Frontal cortex (tissue), 4 donors: ENCODE measurements around the gene MAN1B1. TPM values are rescaled to one million over a fixed set of nuclear protein-coding genes. Genes with fewer than 3 reads are reported as not detected.

Experiments
- DNase-seq, 2 donors: peaks; one replicate each; pipeline ENCODE4 v3.0.0; 2012; ENCODE audit warnings: low spot score in 2 of 2
- FAIRE-seq: peaks from 2 replicates; lab custom pipeline; 2012; peaks lifted over from hg19 to GRCh38; lab: Jason Lieb, UNC
- total RNA-seq: library from RNA; depleted of rRNA; stranded (reverse); fragments of >200 nt; gene quantifications from one replicate; pipeline ENCODE4 v1.2.3, GENCODE V29; 2014
- donor health status: control.
- donor health status: control.
- donor health status: control.

Gene MAN1B1
- total RNA-seq, 1 donor from 2014 or later = 42.0 TPM

DNA sequence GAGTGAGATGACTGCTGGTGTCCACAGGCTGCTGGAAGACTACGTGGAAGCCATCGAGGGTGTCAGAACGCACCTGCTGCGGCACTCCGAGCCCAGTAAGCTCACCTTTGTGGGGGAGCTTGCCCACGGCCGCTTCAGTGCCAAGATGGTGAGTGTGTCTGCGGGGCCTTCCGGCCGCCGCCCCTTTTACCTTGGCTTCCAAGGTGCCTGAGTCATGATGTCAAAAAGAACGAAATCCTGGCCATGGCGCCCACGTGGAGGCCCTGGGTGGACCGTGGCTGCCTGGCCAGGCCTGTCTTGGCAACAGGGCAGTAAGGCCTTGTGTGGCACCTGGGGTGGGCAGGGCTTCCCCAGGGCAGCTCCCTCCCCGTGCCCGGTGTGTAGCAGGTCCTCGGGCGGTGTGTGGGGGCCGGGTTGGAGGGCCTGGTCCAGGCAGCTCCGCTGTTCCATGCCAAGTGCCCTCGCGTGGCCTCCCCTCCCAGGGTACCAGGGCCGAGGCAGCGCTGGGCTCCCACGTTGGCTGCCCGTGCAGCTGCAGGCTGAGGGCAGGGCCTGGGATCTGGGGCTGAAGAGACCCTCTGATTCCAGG lies 20.0 kb downstream of the MAN1B1 start:
- no peak for FAIRE-seq
- DNase-seq = no peak

DNA sequence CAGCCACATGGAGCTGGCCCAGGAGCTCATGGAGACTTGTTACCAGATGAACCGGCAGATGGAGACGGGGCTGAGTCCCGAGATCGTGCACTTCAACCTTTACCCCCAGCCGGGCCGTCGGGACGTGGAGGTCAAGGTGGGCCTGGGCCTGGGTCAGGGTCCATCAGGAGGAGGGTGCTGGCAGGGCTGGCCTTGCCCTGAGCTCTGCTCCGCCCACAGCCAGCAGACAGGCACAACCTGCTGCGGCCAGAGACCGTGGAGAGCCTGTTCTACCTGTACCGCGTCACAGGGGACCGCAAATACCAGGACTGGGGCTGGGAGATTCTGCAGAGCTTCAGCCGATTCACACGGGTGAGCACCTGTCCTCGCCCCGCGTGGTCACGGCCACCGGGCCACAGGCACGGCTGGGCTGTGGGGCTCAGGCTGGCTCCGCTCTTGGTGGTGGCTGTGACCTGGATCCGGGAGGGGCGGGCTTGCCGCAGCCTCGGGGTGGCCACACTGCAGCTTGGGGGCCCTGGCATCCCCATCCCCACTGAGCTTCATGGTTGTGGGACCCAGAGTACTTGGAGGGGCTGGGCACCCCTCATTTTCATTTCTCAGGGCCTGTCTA lies 20.6 kb downstream of the MAN1B1 start:
- FAIRE-seq (no peak), DNase-seq (no peak)

DNA sequence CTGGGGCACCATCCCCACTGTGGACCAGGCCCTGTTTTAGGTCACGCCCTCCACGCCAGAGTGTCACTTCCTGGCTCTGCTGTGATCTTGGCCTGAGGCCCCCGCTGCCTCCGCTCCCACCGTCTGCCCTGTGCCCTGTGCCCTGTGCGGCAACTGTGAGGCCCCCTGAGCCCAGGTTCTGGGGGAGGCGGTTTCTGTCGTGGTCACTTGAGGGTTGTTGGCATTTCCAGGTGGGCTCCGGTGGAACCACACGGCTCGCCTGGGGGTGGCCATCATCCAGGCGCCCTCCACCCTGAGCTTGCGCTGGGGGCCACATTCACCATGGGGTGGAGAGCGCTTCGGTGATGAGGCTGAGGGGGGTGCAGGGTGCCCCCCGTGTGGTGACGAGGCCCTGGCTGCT lies 21.2 kb downstream of the MAN1B1 start:
- FAIRE-seq (no peak), DNase-seq (no peak)

DNA sequence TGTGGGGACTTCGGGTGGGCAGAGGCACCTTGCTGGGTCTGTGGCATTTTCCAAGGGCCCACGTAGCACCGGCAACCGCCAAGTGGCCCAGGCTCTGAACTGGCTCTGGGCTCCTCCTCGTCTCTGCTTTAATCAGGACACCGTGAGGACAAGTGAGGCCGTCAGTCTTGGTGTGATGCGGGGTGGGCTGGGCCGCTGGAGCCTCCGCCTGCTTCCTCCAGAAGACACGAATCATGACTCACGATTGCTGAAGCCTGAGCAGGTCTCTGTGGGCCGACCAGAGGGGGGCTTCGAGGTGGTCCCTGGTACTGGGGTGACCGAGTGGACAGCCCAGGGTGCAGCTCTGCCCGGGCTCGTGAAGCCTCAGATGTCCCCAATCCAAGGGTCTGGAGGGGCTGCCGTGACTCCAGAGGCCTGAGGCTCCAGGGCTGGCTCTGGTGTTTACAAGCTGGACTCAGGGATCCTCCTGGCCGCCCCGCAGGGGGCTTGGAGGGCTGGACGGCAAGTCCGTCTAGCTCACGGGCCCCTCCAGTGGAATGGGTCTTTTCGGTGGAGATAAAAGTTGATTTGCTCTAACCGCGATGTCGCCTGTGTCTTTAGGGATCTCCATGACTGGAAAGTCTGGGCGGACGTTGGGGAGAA lies 21.9 kb downstream of the MAN1B1 start:
- FAIRE-seq = no peak
- DNase-seq = peak in 1 of 2 donors; percentile 38

DNA sequence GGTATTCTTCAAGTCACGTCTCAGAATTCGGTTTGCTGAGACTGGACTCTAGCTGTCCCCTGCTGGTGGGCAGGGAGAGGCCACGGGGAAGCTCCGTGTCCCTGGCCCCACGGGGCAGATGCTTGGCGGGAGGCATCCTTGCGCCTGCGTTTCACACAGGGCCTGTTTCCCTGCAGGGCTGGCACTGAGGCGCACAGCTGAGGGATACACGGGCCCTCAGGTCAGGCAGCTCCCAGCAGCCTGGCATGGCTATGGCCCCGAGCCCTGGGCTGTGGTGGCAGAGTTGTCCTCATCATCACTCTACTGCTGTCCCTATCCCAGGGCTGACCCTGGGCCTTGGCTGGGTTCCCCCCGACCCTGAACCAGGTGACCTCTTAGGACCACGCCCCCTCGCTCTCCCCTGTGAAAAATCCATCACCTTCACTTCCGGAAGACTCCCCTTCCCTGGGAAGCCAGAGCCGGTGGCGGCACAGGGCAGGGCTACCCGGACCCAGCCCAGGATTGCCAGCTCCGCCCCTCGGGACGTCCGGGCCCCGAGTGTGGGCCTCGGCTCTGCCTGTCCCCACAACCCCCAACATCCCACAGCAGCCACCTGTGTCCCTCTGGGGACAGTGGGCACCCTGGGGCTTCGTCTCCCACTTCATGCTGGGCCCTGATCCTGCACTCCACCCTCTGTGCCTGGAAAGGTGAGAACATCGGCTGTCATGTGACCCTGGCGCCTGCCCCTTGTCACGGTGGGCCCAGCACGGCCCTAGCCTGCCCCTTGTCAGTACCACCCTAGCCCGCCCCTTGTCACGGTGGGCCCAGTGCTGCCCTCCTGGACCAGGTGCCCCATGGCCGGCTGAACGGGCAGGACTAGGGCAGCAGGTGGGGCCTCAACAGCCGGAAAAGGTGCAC lies 22.7 kb downstream of the MAN1B1 start:
- FAIRE-seq (no peak), DNase-seq (no peak)

DNA sequence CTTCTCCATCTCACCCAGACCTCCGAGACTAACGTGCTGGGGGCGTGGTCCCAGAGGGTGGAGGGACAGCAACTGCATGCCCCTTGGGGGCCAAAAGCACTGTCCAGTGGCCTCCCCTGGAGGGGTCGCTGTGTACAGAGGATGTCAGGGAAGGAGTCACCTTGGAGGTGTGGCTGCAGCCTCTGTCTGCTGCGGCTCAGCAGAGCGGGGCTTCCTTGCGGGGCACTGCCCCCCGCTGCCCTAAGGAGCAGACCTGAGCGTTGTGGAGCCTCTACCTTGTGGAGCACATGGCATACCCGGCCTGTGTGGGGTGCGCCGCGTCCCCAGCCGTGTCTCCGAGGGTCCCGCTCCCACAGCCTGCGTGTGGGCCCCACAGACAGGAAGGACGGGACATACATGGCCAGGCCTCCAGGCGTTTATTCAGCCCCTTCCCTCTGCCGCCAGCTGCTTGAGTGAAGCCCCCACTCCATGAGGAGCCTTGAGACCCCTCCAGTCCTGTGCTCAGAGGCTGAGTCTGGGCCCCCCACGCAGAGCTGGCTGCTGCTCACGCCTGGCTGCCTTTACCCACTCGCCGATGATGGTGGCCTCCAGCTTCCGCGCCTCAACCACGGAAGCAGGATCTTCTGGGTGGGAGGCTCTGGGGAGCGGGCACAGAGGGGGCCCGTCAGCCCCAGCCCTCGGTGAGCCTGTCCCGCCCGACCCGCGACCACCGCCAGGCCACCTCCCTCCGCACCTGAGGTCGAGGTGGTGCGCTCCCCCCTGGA lies 23.5 kb downstream of the MAN1B1 start:
- DNase-seq (no peak), FAIRE-seq (no peak)

DNA sequence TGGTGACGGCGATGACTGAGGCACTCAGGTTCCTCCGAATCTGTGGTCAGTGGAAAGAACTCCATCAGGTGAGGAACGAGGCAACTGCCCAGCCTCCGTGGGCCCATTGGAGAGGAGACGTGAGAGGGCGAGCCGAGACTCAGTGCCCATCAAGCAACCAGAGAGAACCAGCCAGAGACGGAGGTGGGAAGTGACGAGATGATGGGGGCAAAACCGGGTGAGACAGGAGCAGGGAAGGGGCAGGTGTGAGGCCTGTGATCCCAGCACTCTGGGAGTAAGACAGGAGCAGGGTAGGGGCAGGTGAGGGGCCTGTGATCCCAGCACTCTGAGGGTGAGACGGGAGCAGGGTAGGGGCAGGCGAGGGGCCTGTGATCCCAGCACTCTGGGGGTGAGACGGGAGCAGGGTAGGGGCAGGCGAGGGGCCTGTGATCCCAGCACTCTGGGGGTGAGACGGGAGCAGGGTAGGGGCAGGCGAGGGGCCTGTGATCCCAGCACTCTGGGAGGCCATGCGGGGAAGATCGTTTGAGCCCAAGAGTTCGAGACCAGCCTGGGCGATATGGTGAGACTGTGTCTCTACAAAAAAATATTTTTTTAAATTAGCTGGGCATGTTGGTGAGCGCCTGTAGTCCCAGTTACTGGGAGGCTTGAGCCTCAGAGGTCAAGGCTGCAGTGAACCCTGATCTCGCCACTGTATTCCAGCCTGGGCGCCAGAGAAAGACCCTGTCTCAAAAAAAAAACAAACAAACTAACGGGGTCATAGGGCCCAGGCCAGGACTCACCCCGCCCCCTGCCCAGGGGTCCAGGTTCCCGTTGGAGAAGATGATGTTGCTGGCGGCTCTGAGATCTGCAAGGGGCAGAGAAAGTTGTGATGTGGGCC lies 24.4 kb downstream of the MAN1B1 start:
- no peak for FAIRE-seq

DNA sequence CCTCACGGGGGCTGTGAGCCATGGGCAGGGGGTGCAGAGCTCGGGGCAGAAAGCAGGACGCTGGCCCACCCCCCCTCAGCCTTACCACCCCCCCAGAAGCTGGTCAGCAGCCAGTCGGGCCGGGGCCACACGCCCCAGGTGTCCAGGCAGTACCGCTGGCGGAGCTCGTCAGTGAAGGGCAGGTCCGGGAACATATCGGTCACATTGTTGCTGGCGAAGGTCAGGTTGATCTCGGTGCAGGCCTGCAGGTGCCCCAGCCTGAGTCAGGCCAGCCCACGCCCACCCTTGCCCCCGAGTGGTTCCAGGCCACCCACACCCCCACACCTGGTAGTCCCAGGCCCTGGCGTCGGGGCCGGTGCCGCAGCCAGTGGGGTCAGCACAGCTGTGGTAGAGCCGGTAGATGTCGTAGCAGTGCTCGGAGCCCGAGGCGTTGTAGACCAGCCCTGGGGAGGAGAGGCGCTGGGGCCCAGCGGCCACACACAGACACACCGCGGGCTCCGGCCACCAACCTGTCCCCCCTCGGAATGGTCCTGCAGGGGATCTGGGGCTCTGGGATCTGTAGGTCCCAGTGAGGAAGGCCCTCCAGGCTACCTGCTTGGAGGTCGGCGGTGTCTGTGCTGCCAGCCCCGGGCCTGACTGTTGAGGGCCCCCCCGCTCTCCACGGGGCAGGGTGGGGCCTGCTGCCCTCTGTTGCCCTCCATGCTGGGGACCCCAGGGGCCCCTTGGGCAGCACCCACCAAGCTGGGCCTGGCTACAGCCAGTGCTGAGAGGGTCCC lies 25.2 kb downstream of the MAN1B1 start:
- DNase-seq (no peak), FAIRE-seq (no peak)

More for the DNA sequence above, 24.4 kb downstream of the MAN1B1 start:
- DNase-seq = no peak

DNA sequence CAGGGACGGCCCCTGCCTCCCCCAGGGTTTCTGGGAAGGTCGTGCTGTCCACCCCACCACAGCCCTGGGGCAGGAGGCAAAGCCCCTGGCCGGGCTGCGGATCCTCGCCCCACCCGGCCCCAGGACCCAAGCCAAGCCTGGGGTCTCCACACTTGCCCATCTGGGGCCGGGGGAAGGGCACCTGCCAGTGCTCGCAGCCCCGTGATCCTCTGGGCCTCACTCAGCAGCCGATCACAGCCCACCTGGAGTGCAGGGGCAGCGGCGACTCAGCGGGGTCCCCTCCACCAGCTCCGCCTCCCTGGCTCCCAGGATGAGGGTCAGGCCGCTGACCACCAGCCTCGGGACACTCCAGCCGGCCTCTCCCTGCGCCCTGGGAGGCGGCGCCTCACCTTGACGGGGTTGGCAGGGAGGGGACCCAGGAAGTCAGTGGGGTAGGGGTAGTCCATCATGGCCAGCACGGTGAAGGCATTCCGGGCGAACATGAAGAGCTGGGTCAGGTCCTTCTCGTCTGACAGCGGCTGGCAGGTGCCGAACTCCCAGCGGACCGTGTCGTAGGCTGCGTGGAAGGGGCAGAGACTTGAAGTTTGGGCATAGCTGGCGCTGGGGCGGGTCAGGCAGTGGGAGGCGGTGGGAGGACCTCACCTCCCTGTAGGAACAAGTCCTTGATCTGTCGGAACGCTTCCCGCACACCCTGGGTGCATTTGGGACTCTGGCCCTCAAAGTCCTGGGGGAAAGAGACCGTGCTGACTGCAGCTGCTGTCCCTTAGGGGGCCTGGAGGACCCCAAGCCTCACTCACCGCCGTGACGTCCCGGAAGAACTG lies 26.0 kb downstream of the MAN1B1 start:
- FAIRE-seq (no peak), DNase-seq (peak in 1 of 2 donors; percentile 35)

DNA sequence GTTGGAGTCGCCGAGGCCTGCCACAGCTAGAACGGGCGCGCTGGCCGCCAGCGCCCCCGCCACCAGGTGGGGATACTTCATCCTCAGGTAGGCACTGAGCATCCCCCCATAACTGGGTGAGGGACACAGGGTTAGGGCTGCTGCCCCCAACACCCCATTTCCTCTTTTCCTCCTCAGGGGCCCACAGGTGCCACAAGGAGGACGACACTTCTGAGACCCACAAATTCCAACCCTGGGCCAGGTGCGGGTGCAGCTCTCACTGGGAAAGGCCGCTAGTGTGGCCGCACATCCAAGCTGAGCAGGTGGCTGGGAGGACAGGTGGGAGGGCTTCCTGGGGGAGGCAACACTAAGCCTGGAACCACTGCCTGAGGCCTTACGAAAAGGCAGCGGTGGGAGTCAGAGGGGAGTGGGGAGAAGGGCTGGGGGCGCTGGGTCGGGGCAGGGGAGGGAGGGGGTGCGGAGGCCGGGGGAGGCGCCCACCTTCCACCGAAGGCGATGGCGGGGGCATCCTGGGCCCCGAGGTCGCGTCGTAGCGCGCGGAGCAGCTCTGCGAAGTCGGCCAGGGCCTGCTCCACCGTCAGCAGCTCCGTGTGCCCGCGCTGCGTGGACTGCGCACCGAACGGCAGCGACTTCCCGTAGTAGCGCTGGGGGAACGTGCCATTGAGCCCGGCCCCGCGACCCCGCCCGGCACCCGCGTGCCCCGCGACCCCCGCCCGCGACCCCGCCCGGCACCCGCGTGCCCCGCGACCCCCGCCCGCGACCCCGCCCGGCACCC lies 26.8 kb downstream of the MAN1B1 start:
- DNase-seq = peak; percentile 55 to 59
- FAIRE-seq = no peak

DNA sequence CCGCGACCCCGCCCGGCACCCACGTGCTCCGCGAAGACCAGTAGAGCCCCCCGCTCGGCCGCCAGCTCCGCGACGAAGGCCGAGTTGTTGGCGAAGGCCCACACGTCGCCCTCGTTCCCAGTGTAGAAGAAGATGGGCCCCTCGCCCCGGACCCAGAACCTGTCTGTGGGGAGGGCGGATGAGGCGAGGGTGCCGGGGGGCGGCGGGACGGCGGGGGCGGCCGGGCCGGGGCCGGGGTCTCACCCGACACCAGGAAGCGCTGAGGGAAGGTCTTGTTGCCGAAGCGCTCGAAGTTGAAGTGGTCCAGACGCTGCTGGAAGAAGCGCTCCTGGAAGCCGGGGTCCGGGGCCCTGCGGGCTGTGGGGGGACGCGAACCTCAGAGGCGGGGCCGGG lies 27.4 kb downstream of the MAN1B1 start:
- no peak for DNase-seq
- FAIRE-seq = no peak

DNA sequence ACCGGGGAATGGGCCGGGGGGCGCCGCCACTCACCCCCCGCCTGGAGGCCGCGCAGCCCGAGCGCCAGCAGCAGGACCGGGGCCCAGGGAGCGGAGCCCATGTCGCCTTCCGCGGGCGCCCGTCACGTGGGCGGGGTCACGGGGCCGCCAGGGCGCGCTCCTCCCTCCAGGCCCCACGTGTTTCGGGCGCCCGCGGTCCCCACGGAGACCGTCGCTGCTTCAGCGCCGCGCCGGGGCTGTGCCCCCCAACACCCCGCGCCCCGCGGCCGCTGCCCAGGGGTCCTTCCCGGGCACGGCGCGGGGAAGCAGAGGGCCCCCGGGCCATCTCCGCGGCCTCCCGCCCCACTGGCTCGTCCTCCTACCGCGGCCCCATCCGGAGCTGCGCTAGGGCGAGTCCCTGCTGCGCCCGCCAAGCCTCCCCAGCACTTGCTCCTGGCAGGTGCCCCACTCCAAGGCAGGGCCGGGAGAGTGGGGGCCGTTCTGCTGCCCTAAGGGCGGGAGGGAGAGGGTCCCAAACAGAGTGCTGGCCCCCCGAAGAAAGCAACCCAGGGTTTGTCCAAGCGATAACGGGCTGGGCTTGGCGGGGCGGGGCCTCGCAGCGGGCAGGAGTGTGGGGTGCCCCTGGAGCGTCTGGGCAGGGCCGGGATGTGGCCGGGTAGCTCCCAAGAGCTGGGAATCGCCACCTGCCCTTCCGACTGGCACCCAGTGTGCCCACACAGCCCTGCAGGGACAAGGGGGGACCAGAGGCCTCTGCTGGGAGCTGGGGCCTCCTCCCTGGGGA lies 28.0 kb downstream of the MAN1B1 start, which contains the start of gene DPP7:
Gene DPP7 (minus strand): TSS at position 121 of the 781 bp plus-strand sequence. CDS start 20 bp downstream, at position 101.
- no peak for FAIRE-seq
- peak; percentile 98 to 99 for DNase-seq

DNA sequence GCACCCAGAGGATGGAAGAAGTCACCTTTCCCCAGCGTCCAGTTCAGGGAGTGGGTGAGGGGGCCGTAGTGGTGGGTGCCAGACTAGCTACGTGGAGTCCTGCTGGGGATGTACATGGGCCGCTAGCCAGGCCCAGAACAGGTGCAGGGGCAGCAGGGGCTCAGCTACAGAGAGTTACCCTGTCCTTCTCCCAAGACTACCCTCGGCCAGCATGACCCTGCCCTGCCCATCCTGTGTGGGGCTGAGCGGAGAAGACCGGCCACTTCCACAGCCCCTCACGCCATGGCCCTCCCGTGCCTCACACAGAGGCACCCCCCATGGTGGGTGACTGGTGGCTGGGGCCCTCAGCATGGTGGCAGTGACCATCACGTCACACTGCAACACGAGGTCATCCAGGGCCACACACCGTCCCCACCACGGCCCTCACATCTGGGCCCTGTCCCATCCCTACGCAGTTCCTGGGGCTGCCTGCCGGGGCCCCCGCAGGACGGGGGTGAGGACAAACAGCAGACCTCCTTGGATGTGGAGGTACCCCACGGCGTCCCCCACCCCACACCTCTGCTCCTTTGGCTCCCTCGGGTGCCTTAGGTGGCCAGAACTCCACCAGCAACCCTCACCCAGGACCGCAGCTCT lies 28.7 kb downstream of the MAN1B1 start:
- no peak for DNase-seq
- no peak for FAIRE-seq

DNA sequence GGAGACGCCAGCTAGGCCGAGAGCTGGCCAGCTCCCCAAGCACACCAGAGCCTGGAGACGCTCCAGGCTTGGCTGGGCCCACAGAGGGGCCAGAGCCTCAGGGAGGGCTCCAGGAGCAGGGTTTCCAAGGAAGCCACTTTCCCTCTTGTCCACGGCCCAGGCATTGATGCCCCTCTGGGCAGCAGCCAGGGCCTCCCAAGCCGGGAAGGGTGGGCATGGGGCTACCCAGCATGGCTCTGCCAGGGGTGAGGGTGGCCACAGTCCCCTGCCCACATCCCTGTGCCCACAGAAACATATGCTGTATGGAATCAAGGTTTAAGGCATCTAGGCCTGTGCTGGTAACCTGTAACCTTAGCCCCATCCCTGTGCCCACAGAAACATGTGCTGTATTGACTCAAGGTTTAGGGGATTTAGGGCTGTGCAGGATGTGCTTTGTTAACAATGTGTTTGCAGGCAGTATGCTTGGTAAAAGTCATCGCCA lies 29.3 kb downstream of the MAN1B1 start:
- DNase-seq = no peak
- FAIRE-seq = no peak

DNA sequence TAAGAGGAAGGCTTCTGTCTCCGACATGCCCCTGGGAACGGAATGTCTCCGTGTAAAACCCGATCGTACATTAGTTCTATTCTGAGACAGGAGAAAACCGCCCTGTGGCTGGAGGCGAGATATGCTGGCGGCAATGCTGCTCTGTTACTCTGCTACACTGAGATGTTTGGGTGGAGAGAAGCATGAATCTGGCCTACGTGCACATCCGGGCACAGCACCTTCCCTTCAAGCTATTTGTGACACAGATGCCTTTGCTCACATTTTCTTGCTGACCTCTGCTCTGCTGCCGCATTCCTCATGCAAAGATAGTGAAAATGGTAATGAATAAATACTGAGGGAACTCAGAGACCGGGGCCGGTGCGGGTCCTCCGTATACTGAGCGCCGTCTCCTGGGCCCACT lies 29.9 kb downstream of the MAN1B1 start:
- FAIRE-seq (no peak), DNase-seq (no peak)
